GM13976 (cell line): ENCODE measurements around the gene PA2G4.
"Not testable (repeated sequence)": the region's sequence is repeated elsewhere in the genome, so short reads cannot be mapped to it uniquely, and the experiment has no call there.

Experiments used
- DNase-seq: peaks from one replicate; pipeline ENCODE4 v3.0.0; 2012; ENCODE audit warnings: low spot score
- in situ Hi-C: fragments of 300-500 bp; cut with MboI; formaldehyde crosslinking; loops from one replicate; pipeline ENCODE4 v1.12.0; 2022; ENCODE audit warnings: low sequenced_read_pairs, mixed read lengths, inconsistent platforms; ENCODE audit not compliant: unreplicated experiment
- TF ChIP-seq, protein P1 (sequence below): IDR thresholded peaks from 2 replicates; pipeline ENCODE4 v1.5.1; 2012; ENCODE audit warnings: borderline replicate concordance, mild to moderate bottlenecking; ENCODE audit not compliant: insufficient read depth; ENCODE audit errors: extremely low read depth, missing control alignments, control extremely low read depth

Gene PA2G4

DNA sequence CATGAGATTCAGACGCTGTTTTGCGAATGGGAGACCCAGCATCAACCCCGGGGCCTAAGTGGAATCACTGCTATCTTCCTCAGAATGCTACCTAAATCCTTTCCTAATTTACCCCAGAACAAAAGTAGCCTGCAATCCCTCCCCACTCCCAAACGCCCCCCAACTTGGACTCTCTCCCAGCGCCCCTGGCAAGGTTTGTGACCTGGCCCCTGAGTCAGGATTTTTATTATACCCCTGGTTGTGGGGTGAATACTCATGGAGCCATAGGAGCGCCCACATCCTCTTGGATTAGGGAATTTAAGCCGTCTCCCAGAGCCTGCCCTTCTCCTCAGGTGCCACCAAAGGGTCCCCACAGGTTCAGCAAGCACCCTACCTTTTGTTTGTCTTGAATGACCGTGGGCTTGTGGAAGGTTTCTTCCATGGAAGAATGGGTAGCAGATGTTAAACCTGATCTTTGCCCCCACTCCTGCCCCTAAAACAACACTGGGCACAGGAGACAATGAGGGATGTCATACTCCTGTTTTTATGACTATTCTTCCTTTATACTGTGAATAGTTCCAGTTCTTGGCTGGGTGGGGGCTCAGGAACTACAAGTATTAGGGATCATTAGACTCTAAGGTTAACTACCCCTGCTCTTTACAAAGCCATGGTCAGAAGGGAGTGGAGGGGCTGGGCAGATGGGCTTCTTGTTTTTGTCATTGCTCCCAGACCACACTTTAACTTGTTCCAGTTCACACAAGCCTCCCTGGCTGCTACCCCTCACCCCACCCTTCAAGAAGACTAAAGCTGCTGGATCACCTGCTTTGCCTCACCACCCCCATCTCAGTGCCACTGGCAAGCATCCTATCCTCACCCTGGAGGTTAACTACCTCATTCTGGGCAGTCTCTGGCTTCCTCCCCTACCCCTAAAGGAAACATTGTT, 48.7 kb downstream of the PA2G4 start:
- in situ Hi-C loops: no loop called here
- DNase-seq: no peak
- TF ChIP-seq, protein P1, sequence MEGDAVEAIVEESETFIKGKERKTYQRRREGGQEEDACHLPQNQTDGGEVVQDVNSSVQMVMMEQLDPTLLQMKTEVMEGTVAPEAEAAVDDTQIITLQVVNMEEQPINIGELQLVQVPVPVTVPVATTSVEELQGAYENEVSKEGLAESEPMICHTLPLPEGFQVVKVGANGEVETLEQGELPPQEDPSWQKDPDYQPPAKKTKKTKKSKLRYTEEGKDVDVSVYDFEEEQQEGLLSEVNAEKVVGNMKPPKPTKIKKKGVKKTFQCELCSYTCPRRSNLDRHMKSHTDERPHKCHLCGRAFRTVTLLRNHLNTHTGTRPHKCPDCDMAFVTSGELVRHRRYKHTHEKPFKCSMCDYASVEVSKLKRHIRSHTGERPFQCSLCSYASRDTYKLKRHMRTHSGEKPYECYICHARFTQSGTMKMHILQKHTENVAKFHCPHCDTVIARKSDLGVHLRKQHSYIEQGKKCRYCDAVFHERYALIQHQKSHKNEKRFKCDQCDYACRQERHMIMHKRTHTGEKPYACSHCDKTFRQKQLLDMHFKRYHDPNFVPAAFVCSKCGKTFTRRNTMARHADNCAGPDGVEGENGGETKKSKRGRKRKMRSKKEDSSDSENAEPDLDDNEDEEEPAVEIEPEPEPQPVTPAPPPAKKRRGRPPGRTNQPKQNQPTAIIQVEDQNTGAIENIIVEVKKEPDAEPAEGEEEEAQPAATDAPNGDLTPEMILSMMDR: no peak

DNA sequence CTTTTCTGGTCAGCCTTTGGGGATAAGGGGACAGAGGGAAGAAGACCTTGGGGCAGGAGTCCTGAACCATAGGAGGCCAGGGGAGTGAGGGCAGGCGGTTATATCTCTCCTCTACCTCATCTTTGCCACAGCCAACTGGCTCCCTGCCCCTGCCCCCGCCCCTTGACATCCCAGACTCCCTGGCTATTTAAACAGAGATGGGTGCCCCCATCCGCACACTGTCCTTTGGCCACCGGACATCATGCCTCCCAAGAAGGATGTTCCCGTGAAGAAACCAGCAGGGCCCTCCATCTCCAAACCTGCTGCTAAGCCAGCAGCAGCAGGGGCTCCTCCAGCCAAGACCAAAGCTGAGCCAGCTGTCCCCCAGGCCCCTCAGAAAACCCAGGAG, 49.3 kb downstream of the PA2G4 start:
- TF ChIP-seq, protein P1: no peak
- in situ Hi-C loops: no loop called here
- DNase-seq: no peak

DNA sequence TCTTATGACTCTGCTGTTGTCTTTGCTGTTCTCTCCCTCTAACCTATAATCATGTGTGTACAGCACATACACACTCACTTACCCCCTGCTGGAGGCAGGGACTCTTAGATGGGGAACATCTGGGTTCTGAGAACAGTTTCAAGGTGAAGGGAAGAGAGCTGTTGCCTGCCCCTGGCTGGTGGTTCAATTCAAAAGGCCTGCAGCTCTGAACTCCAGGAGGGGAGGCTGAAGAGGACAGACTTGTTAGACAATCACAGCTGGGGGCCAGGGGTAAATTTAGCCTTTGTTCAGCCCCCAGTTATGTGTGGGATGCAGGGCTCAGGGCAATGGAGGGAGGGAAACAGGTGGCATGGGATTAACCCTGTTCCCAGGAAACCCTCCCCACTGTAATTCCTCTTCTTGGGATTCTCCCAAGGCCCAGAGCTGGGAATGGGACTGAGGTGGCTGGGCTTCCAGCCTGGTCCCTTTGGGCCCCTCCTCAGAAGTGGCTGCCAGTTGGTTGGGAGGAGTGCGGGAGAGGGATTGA, 50.0 kb downstream of the PA2G4 start:
- in situ Hi-C loops: no loop called here
- no peak for DNase-seq
- TF ChIP-seq, protein P1: no peak

DNA sequence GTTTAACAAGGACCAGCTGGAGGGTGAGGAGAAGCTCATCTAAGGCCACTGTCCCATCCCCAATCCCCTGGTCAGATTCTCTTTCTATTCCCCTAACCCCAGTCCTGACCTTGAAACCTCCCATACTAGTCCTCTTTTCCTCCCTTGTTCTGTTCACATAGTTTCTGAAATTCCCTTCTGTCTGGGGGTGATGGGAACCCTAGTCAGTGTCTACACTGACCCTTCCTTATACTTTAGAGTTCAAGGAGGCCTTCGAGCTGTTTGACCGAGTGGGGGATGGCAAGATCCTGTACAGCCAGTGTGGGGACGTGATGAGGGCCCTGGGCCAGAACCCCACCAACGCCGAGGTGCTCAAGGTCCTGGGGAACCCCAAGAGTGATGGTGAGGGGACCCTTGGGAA, 50.5 kb downstream of the PA2G4 start:
- DNase-seq: no peak
- in situ Hi-C loops: no loop called here
- TF ChIP-seq, protein P1: no peak

DNA sequence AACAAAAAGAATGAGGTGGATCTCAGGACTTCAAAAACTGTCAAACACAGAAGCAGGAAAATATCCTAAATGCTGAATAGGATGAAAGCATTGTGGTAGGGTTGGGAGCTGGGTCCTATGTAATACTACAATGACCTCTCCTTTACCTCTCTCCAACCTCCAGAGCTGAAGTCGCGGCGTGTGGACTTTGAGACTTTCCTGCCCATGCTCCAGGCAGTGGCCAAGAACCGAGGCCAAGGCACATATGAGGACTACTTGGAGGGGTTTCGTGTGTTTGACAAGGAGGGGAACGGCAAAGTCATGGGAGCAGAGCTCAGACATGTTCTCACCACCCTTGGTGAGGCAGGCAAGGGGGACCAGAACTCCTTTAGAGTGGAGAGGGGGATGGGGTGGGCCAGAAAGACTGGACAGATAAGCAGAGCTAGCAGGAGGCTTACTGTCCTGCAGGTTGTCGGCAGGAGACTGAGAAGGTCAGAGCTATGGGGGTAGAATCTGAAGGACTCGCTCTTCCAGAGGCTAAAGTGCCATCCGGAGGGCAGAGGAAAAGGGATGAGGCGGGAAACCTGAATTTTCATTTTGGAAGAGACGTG, 51.0 kb downstream of the PA2G4 start:
- TF ChIP-seq, protein P1: no peak
- DNase-seq: no peak
- in situ Hi-C loops: no loop called here

DNA sequence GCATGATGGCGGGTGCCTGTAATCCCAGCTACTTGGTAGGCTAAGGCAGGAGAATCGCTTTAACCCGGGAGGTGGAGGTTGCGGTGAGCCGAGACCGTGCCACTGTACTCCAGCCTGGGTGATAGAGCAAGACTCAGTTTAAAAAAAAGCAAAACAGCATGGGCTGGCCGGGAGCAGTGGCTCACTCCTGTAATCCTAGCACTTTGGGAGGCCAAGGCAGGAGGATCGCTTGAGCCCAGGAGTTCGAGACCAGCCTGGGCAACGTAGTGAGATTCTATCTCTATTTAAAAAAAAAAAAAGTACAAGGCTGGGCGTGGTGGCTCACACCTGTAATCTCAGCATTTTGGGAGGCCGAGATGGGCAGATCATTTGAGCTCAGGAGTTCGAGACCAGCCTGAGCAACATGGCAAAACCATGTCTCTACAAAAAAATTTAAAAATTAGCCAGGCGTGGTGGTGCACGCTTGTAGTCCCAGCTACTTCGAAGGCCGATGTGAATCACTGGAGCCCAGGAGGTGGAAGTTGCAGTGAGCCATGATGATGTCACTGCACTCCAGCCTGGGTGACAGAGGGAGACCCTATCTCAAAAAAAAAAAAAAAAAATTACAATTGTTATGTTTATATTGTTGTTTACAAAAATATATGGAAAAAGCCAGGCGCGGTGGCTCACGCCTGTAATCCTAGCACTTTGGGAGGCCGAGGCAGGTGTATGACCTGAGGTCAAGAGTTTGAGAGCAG, 52.3 kb downstream of the PA2G4 start:
- in situ Hi-C loops: not testable (repeated sequence)

More for the DNA sequence above, 52.3 kb downstream of the PA2G4 start:
- DNase-seq: not testable (repeated sequence)
